Right atrium auricular region (tissue), 2 donors: ENCODE data around the gene SAP130. TPM values are rescaled to one million over a fixed set of nuclear protein-coding genes. Genes with fewer than 3 reads are reported as not detected.

Experiments
- DNase-seq: peaks from one replicate; pipeline ENCODE4 v3.0.0-alpha.2; 2019; ENCODE audit warnings: low spot score
- H3K27ac ChIP-seq, 2 donors: fragments of 200-600 bp; sonication (generic); 1 replicate in 1 of 2; 2 replicates in 1 of 2; pipeline ENCODE4 v1.5.1; 2016 to 2019
- H3K27me3 ChIP-seq, 2 donors: fragments of 200-600 bp; sonication (generic); one replicate each; pipeline versions ENCODE4 v1.5.1 to v1.6.0; 2017 to 2019
- H3K36me3 ChIP-seq: fragments of 200-600 bp; sonication (generic); one replicate; pipeline ENCODE4 v1.5.1; 2016
- H3K4me1 ChIP-seq, 2 donors: fragments of 200-600 bp; sonication (generic); one replicate each; pipeline versions ENCODE4 v1.5.1 to v1.6.0; 2017 to 2019
- H3K4me3 ChIP-seq, 2 donors: fragments of 200-600 bp; sonication (generic); 1 replicate in 1 of 2; 2 replicates in 1 of 2; pipeline ENCODE4 v1.5.1; 2017 to 2019; ENCODE audit warnings: mild to moderate bottlenecking in 1 of 2, moderate library complexity in 1 of 2
- H3K9me3 ChIP-seq, 2 donors: fragments of 200-600 bp; sonication (generic); one replicate each; pipeline ENCODE4 v1.5.1; 2019
- total RNA-seq, 2 donors: library from RNA; depleted of rRNA; stranded (reverse); fragments of >200 nt; gene quantifications; one replicate each; pipeline ENCODE4 v1.1.0, GENCODE V29; 2016
- TF ChIP-seq, protein P1 (sequence below), 2 donors: fragments of 200-600 bp; sonication (generic); IDR thresholded peaks; one replicate each; pipeline ENCODE4 v1.5.1; 2019; ENCODE audit warnings: antibody characterized with exemption in 2 of 2

The SAP130 gene
- total RNA-seq, 2 donors from 2014 or later, result 7.4 to 8.9 TPM

DNA sequence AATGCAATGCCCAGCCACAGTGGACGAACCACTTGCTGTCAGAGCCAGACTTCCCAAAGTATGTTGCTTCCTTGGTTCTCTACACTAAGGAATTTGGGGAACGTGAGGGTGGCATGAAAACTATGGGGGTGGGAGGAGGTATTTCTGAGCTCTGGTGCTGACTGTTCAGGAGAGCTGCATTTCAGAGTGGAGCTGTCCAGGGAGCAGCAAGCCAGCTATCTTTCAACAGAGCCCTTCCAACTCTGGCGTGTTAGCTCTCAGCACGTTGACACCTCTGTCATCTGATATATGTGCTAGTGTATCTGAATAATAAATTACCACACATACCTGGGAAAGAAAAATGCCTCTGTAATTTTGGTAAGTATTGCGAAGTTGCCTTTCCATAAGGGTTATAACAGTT lies 66.1 kb downstream of the SAP130 start:
- no peak for DNase-seq
- H3K27ac ChIP-seq, result no peak overlapping the region

DNA sequence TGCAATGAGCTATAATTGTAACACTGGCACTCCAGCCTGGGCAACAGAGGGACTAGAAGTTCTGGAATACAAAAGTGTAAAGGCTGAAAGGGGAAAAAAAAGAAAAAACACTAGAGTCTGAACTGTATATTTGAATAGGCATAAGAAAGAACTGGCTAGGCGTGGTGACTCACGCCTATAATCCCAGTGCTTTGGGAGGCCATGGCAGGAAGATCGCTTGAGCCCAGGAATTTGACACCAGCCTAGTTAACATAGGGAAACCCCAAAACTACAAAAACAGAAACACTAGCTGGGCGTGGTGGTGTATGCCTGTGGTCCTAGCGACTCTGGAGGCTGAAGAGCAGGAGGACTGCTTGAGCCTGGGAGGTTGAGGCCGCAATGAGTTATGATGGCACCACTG lies 70.6 kb downstream of the SAP130 start:
- Histone ChIP-seq H3K4me3 (no peak overlapping the region), H3K27ac (no peak overlapping the region), H3K9me3 (no peaks in the 10 kb centered on the region), H3K27me3 (no peaks in the 10 kb centered on the region), H3K4me1 (peaks cover 0 to 20% of the 10 kb centered on the region in 2 donors), H3K36me3 (peaks cover 23% of the 10 kb centered on the region)
- DNase-seq, result no peak
- TF ChIP-seq, protein P1, sequence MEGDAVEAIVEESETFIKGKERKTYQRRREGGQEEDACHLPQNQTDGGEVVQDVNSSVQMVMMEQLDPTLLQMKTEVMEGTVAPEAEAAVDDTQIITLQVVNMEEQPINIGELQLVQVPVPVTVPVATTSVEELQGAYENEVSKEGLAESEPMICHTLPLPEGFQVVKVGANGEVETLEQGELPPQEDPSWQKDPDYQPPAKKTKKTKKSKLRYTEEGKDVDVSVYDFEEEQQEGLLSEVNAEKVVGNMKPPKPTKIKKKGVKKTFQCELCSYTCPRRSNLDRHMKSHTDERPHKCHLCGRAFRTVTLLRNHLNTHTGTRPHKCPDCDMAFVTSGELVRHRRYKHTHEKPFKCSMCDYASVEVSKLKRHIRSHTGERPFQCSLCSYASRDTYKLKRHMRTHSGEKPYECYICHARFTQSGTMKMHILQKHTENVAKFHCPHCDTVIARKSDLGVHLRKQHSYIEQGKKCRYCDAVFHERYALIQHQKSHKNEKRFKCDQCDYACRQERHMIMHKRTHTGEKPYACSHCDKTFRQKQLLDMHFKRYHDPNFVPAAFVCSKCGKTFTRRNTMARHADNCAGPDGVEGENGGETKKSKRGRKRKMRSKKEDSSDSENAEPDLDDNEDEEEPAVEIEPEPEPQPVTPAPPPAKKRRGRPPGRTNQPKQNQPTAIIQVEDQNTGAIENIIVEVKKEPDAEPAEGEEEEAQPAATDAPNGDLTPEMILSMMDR (IDR thresholded peaks at IDR 0.05), result no peak

More for the DNA sequence above, 66.1 kb downstream of the SAP130 start:
- H3K9me3 ChIP-seq, result no peaks in the 10 kb centered on the region
- H3K36me3 ChIP-seq, result peaks cover 15% of the 10 kb centered on the region
- no peaks in the 10 kb centered on the region for H3K4me1 ChIP-seq
- no peak overlapping the region for H3K4me3 ChIP-seq
- H3K27me3 ChIP-seq, result no peaks in the 10 kb centered on the region
- TF ChIP-seq, protein P1 (IDR thresholded peaks at IDR 0.05), result no peak

DNA sequence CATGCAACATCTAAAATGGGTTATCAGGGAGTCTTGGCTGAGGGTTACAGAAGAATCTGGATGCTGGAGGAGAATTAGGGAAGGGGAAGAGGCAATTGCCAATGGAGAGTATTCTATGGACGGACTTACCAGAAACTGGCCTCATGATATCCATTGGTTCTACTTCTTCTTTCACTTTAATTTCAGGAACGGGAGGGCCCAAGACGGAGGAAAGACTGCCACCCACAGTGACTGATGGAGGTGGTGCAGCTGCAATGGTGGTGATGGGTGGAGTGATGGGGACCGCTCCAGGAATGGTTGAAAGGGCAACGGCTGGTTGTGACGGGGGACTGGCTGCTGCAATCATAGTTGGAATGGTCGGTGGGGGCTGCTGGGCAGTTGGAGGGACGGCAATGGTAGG lies 73.0 kb downstream of the SAP130 start:
- H3K36me3 ChIP-seq, result peaks cover 32% of the 10 kb centered on the region
- H3K27ac ChIP-seq, result no peak overlapping the region
- no peak overlapping the region for H3K4me3 ChIP-seq
- TF ChIP-seq, protein P1 (IDR thresholded peaks at IDR 0.05), result no peak
- no peaks in the 10 kb centered on the region for H3K9me3 ChIP-seq
- DNase-seq, result no peak
- H3K4me1 ChIP-seq, result peaks cover 0 to 20% of the 10 kb centered on the region in 2 donors
- no peaks in the 10 kb centered on the region for H3K27me3 ChIP-seq

DNA sequence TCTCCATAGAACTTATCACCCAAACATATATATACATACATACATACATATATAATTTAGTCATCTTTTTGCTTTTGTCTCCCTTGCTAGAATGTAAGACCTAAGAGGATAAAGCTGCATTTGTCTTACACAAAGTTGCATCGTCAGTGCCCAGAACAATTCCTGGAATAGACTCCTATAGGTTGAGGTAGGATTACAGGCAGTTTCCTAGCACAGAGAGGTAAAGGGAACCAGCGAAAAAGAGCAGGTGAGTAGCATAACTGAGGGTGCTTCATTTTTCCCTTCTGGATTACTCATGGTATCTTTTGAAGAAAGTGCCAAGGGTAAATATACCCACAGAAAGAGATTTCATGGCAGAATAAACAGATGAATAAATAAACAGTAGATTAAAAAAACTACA lies 74.0 kb downstream of the SAP130 start:
- Histone ChIP-seq H3K27me3 (no peaks in the 10 kb centered on the region), H3K27ac (peak overlapping the region; percentile 41 to 61), H3K9me3 (no peaks in the 10 kb centered on the region), H3K4me3 (no peak overlapping the region), H3K4me1 (peaks cover 0 to 20% of the 10 kb centered on the region in 2 donors), H3K36me3 (peaks cover 42% of the 10 kb centered on the region)
- DNase-seq, result no peak
- TF ChIP-seq, protein P1 (IDR thresholded peaks at IDR 0.05), result no peak

DNA sequence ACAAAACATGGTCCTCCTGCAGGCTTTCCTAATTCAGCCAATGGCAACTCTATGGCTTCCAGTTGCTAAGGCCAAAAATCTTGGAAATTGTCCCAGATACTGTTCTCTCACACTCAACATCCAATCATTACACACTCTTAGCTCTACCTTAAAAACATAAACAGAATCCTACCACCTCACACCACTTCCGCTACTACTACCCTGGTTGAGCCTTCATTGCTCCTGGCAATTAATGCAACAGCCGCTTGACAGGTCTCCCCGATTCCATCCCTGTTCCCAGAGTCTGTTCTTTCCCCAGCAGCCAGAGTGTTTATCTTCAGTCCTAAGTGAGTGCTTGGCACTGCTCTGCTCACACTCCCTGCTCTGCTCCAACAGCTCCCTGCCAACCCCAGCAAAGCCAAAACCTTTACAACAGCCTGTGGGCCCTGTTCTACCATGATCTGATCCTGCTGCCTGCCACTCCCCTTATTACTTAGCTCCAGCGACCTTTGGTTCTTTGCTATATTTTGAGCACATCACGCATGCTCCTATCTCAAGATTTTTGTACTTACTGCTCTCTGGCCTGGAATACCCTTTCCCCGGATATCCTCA lies 74.6 kb downstream of the SAP130 start:
- Histone ChIP-seq H3K9me3 (no peaks in the 10 kb centered on the region), H3K4me1 (peaks cover 0 to 20% of the 10 kb centered on the region in 2 donors), H3K27me3 (no peaks in the 10 kb centered on the region), H3K4me3 (no peak overlapping the region), H3K36me3 (peaks cover 48% of the 10 kb centered on the region), H3K27ac (peak overlapping the region; percentile 41 to 61)
- DNase-seq, result no peak
- TF ChIP-seq, protein P1 (IDR thresholded peaks at IDR 0.05), result no peak

DNA sequence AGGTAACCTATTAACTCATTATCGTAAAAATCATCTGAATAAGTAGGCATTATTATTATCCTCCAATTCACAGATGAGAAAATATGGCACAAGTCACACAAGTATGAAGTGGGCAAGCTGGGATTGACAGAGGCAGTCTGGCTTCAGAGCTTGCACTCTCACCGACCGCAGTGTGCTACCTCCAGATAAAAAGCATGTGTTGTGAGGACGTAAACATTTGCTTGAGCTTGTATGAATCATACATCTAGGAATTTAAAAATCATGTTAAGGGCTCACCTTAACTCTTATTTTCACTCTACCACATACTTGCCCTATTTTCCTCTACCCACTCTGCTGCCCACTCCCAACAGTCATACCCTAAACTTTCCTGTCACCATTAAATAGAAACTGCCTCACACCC lies 76.8 kb downstream of the SAP130 start:
- Histone ChIP-seq H3K9me3 (no peaks in the 10 kb centered on the region), H3K27me3 (no peaks in the 10 kb centered on the region), H3K4me1 (peaks cover 0 to 20% of the 10 kb centered on the region in 2 donors), H3K36me3 (peaks cover 52% of the 10 kb centered on the region), H3K27ac (no peak overlapping the region), H3K4me3 (no peak overlapping the region)
- TF ChIP-seq, protein P1 (IDR thresholded peaks at IDR 0.05), result no peak
- DNase-seq, result no peak
